ENCODE data around the gene HDHD2.
"Not testable (repeated sequence)": the region's sequence is repeated elsewhere in the genome, so short reads cannot be mapped to it uniquely, and the experiment has no call there.

HDHD2 gene

GRCh38 chr18:47163241-47163640, 12.9 kb upstream of the HDHD2 start:
- TF ChIP-seq CTCF (IDR thresholded peaks at IDR 0.05; ENCODE audit: low read depth, low read length) = no peak
- H3K4me3 ChIP-seq (ENCODE audit: low read depth, low read length) = no peak overlapping the region

GRCh38 chr18:47160256-47160655, 10.0 kb upstream of the HDHD2 start:
- no peak for TF ChIP-seq CTCF (IDR thresholded peaks at IDR 0.05; ENCODE audit: low read depth, low read length)
- no peak overlapping the region for H3K4me3 ChIP-seq (ENCODE audit: low read depth, low read length)

- not testable (repeated sequence) for H3K4me3 ChIP-seq (ENCODE audit: low read depth, low read length)
Measured at GRCh38 chr18:47158404-47158803, 8.1 kb upstream of the HDHD2 start.

DNA sequence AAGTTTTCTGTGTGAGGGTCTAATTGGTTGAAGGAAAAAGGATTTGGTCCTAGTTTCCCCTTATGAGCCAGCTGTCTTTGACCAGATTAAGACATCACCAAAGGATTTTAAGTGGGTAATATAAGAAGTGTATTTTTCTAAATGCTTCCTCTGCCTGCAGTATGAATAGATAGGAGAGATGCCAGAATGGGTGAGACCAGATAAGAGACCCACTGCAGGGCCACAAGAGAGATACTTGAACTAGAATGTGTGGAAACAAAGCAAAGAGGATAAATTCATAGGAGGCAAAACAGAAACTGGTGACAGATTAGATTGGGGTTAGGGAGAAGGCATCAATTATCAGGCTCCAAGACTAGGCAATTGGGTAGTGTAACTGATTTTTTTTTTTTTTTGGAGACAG, 1.1 kb upstream of the HDHD2 start:
- TF ChIP-seq CTCF (IDR thresholded peaks at IDR 0.05; ENCODE audit: low read depth, low read length) = no peak
- peak overlapping the region; percentile 82; the same call in 1 of the 2 replicates for H3K4me3 ChIP-seq (ENCODE audit: low read depth, low read length)

DNA sequence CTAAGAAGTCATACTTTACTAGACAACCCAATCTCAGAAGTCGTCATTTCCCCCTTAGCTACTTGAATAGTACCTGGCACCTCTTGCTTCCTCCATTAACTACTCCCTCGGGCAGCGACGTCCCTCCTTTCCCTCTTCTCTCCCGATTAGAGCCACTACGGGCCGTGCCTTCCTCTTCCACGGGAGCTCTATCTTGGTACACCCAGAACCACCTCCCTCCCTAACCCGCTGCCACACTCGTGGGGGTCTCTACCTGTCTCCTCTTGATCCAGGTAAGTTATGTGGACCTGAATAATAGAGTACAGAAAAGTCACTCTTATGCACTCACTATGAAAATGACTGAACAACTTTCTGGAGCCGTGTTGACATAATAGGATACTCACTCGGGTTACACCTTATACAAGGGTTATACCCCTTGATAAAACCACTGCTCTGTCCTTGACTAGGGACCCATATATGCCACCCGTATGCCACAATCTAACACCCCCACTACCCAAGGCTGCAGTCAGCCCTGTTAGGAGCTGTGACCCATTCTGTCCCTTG, 595 bp upstream of the HDHD2 start:
- H3K4me3 ChIP-seq (ENCODE audit: low read depth, low read length) = peak overlapping the region; percentile 82
- no peak for TF ChIP-seq CTCF (IDR thresholded peaks at IDR 0.05; ENCODE audit: low read depth, low read length)

GRCh38 chr18:47149457-47150028, 757 bp downstream of the HDHD2 start:
- H3K4me3 ChIP-seq (ENCODE audit: low read depth, low read length) = peak overlapping the region; percentile 82
- no peak for TF ChIP-seq CTCF (IDR thresholded peaks at IDR 0.05; ENCODE audit: low read depth, low read length)

DNA sequence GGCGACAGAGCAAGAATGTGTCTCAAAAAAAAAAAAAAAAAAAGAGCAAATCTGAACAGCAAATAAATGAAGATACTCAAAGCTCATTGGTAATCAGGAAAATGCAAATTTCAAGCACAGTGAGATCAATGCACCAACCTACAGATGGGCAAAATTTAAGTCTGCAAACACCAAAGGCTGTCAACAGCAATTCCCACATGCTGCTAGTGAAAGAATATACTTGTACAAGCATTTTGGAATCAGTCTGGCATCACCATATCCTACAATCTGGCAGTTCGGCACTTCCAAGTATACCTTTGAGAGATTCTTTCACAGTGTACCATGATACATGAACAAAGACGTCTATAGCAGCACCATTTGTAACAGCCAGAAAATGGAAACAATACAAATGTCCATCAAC, 4.1 kb downstream of the HDHD2 start:
- no peak for TF ChIP-seq CTCF (IDR thresholded peaks at IDR 0.05; ENCODE audit: low read depth, low read length)
- no peak overlapping the region for H3K4me3 ChIP-seq (ENCODE audit: low read depth, low read length)
